Right kidney (tissue), 1 donor: ENCODE measurements around the gene CYP27B1.
"Not testable (repeated sequence)": the region's sequence is repeated elsewhere in the genome, so short reads cannot be mapped to it uniquely, and the experiment has no call there.

Experiments
- DNase-seq: peaks from one replicate; pipeline ENCODE4 v3.0.0-alpha.2; 2016

The CYP27B1 gene

DNA sequence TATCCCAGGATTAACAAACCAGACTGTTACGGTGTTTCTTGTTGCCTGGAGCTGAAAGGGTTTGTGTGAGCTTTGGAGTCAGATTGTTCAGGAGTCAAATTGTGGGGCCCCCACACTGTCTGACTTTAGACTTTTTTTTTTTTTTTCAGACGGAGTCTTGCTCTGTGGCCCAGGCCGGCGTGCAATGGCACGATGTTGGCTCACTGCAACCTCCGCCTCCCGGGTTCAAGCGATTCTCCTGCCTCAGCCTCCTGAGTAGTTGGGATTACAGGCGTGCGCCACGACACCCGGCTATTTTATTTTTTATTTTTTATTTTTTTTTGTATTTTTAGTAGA, 16.6 kb upstream of the CYP27B1 start:
- DNase-seq: no peak

DNA sequence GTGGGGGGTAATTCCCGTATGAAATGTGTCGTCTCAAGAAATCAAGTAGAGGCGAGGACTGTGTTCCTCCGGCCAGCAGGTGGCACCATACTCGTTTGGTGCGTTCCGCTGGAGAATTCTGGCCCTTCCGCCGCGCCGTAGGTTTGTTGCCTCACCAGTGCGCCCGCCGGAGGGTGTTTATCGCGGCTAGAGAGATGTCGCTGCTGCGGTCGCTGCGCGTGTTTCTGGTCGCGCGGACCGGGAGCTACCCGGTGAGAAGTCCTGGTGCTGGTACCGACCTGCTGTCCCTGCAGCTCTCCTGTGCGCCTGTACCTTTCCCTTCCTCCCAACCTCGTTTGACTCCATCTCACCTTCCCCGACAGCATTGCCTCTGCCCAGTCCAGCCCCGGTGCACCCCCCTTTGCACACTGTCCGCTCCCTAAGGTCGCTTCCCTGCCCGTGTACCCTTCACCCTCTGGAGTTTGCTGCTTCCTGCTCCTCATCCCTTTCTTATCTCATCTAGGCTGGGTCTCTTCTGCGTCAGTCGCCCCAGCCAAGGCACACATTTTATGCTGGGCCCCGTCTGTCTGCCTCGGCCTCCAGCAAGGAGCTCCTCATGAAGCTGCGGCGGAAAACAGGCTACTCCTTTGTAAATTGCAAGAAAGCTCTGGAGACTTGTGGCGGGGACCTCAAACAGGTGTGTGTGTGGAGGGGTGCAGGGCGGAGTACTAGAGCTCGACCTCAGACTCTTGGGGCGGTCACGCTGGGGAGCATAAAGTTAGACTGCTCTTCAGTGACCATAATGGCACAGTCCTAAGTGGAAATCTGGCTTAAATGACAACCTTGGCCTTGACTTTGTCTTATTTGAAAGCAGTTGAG, 16.0 kb upstream of the CYP27B1 start, which contains the start of gene TSFM:
TSS of gene TSFM (plus strand) at position 180 of the 858 bp plus-strand sequence. CDS start at position 195, 15 bp downstream.
- DNase-seq: peak; percentile 83

DNA sequence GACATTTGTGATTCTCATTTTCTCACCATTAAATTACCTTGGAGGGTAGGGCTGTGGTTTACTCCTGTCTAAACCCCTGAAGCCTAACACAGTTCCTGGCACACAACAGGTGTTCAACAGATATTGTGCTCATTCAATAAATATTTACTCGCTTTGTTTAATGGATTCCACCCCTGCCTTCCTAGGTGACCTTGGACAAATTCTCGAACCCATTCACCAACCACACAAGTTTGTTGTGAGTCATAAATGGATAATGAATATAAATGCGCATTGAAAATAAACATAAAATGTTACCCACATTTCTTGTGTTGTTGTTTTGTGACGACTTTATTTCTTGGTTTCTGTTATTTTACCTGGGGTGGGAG, 15.3 kb upstream of the CYP27B1 start:
- DNase-seq: no peak

DNA sequence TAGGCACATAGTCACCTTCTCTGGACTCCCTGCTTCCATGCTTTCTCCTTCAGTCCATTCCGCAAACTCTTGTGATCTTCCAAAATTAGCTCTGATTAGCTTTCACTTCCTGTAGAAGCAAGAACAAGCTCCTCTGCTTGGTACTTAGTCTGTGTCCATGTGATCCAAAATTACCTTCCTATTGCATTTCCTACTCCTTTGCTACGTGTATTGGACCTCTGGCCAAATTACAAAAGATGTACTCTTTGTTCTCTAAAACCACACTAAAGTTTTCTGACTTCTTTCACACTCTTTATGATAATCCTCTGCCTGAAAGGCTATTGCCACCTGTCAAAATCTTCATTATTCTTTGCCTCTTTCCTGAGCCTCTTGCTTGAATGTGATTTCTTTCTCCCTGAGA, 14.9 kb upstream of the CYP27B1 start:
- DNase-seq: no peak

DNA sequence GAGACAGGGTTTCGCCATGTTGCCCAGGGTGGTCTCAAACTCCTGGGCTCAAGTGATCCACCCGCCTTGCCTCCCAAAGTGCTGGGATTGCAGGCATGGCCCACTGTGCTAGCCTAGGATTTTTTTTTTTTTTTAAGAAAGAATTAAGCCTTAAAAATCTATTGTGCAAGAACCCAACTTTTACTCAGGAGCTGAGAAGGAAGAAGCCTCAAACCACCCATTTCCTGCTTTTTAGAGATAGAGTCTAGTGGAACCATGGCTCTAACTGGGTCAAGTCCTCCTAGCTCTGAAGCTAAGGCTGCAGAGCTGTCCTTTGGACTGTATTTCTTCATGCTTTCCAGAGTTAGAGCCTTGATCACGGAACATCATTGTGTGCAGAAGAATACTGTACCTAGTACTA, 14.4 kb upstream of the CYP27B1 start:
- DNase-seq: no peak

DNA sequence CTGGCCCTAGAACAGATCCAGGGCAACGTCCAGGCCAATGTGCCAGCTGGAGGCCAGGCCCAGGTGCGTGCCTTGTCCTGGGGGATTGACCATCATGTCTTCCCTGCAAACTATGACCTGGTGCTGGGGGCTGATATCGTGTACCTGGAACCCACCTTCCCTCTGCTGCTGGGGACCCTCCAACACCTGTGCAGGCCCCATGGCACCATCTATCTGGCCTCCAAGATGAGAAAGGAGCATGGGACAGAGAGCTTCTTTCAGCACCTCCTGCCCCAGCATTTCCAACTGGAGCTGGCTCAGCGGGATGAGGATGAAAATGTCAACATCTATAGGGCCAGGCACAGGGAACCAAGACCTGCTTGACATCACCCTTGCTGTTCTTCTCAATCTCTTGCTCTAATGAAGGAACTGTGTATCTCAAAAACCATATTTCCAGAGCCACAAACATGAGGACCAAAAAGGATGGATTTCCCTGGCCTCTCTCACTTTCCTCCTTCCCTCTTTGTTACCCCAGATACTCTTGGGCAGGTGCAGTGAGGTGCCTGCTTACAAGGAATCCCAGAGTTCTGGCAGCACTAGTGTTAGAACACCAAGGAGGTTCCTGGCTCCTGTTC, 13.5 kb upstream of the CYP27B1 start:
- no peak for DNase-seq

DNA sequence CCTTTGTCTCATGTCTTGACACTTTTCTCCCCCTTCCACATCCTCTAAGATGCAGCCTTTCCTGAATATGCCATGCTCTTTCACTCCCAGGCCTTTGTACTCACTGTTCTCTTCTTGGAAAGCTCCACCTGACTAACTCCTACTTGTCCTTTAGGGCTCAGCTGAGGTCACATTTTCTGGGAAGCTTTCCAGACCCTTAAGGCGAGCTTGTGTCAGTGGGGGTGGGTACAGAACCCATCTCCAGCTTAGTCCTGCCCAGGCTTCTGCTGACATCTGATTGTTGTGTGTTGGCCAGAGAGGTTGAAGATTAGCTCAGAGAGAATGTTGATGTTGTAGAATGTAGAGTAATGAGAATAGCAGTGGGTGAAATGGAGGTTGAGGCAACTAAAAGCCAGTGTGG, 12.9 kb upstream of the CYP27B1 start:
- no peak for DNase-seq

DNA sequence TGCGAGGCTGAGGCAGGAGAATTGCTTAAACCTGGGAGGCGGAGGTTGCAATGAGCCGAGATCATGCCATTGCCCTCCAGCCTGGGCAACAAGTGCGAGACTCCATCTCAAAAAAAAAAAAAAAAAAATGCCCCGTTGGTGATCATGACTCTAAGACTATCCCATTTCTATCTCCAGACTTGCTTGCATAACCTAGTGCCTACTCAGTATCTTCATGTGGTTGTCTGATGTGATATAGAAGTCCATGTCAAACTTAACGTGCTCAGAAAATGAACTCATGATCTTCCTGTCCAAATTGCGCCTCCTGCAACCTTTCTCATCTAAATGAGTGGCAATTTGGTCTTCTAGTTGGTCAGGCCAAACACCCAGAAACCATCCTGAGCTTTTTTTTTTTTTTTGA, 11.0 kb upstream of the CYP27B1 start:
- no peak for DNase-seq

DNA sequence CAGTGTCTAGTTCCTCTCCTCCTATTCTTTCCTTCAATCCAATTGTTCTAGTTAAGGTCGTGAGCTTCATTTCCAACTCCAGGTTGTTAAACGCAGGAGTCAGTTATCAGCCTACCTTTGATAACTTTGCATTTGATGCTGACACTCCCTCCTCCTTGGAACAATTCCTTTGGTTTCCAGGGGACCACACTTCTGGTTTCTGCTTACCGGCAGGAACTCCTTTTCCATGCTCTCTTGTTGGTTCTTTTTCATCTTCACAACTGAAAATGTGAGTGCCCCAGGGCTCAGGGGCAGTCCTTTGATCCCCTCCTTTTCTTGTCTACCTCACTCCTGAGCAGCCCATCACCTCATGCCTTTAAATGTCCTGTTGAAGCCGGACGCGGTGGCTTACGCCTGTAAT, 10.5 kb upstream of the CYP27B1 start:
- no peak for DNase-seq

DNA sequence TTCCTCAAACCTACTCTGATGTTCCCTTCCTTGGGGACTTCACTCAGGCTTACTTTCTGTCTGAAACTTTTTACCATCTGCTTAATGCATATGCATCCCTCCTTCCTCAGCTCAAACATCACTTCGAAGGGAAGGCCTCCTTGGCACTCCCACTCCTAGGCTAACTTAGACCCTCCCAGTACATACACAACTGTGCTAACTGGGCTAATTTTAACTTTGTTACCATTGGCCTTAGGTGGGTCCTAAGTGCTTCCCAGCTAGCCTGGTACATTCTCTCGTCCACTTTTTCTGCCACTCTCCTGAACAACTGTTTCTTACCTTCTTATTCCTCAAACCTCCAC, 9.3 kb upstream of the CYP27B1 start:
- no peak for DNase-seq

DNA sequence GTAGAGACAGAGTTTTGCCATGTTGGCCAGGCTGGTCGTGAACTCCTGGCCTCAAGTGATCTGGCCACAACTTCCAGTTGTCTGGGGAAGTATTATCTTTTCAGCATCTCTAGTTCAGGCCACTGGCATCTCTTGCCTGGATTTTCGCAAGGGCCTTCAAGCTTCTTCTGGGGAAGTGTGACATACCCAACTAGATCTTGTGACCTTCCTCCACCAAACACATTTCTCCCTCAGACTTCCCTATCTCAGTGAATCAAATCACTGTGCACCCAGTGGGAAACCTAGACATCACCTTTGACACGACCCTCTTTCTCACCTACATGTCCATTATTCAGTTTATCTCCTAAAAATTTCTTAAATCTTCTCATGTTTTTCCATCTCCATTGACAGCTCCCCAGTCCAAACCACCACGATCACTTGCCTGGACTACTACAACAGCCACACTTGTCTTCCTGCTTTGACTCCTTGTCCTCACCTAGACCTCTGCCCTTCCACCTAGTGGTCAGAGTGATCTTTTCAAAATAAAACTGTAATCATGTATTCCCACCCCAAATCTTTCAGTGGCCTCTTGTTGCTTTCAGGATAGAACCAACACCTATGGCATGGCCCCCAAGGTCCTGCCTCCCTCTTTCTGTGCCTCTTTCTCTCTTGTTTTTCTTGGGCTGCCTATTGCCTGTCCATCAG, 8.8 kb upstream of the CYP27B1 start:
- DNase-seq: no peak

DNA sequence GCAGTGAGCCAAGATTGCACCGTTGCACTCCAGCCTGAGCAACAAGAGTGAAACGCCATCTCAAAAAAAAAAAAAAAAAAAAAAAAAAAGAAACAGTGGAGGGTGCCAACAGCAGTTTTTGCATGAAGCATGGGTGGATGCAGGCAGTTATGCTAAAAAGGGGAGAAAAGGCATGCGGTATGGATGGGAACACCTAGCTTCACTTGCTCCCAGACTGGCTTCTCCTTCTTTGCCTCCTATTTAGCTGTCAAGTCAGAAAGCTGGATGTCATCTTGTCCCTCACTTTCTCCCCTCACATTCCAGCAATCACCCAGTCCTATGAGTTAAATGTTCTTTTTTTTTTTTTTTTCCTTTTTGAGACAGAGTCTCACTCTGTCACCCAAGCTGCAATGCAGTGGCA, 8.2 kb upstream of the CYP27B1 start:
- no peak for DNase-seq

DNA sequence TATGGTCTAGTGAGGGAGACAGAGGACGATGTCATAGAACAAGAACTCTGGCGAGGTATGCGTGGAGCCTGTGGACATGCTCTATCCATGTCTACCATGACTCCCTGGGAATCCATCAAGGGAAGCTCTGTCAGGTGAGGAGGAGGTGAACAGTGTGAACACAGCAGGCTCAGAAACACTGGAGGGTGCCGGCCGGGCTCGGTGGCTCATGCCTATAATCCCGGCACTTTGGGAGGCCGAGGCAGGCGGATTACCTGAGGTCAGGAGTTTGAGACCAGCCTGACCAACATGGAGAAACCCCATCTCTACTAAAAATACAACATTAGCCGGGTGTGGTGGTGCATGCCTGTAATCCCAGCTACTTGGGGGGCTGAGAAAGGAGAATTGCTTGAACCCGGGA, 7.8 kb upstream of the CYP27B1 start:
- DNase-seq: not testable (repeated sequence)

DNA sequence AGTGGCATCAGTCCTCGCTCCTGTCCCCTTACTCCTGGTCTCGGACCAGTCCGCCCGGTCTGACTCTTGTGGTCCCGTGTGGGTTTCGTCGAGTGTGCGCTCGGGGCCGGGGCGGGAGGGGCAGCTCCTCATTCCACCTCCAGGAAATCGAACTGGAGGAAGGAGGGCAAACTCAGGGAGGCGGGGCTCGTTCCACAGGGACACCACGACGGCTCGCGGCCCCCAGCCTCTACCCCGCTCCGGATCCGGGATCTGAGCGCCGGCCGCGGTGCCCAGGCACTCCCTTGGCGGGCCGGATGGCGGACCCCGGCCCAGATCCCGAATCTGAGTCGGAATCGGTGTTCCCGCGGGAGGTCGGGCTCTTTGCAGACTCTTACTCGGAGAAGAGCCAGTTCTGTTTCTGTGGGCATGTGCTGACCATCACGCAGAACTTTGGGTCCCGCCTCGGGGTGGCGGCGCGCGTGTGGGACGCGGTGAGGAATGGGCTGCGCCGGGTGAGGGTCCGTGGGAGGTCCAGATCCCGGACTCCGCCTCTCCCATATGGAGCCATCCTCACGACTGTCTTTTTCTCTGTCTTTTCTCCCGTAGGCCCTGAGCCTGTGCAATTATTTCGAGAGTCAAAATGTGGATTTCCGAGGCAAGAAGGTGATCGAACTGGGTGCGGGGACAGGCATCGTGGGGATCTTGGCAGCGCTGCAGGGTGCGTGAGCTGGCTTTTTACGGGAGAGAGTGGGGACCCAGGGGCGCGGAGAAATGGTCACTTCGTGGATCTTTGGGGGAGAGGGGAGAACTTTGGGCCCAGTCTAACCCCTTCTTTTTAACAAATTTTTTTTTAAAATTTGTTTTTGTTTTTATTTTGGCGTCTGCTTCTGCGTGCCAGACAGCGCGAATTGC, 5.8 kb upstream of the CYP27B1 start, which contains the start of gene EEF1AKMT3:
TSS of gene EEF1AKMT3 (plus strand) at position 186 of the 894 bp plus-strand sequence. CDS start at position 297, 111 bp downstream.
- peak; percentile 85 for DNase-seq

DNA sequence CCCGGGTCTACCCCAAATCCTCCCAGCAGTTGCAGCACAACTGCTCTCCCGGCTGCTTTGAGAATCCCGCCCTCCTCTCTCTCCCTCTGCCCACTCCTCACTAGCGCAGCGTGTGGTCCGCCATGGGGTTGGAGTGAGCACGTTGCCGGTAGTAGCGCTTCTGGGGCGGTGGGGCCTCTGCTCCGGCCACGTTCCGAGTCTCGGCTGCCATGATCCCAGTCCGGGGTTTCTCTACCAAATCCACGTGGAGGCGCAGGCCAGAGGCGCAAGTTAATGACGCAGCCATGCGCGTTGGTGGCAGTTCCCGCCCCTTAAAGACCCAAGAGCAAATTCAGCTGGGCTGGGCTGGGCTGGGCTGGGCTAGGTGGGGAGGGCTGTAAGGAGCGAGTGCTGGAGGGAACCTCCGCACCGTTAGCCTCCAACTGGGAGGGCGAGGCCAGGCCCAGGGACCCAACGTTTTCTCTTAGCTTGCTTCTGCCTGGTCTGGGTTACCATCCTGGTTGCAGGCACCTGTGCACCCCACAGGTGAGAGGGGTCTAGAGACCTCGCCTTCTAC, 5.1 kb upstream of the CYP27B1 start, which contains the start of gene METTL1:
TSS of gene METTL1 (minus strand) at position 233 of the 556 bp plus-strand sequence. CDS start at position 211, 22 bp downstream.
- DNase-seq: peak; percentile 98

DNA sequence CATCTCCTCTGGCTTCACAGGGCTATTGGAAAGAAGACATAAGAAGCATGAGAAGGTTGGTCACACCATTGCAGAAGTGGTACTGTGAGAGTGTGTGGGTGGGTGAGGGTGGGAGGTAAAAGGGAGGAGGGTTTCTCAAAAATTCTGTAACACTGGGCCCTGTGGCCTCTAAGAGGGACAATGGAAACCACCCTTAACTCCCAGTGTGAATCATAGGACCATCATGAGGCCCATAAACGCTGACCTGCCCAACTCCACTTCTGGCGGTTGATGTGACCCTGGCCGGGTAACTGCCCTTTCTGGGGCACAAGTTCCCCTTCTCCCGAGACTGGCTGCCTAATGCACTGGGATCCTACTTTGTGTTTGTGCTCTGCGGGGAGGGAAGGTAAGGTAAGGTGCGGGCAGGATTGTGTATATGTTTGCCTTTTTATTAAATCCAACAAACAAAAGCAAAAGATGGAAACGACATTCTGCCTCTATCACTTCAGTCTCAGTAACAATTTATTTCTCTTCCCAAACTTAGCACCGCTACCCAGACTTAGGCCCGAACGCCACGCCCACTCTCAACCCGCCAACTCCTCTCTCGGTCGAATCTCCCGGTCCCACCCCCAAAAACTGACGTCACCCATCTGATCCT, 4.5 kb upstream of the CYP27B1 start:
- DNase-seq: no peak

DNA sequence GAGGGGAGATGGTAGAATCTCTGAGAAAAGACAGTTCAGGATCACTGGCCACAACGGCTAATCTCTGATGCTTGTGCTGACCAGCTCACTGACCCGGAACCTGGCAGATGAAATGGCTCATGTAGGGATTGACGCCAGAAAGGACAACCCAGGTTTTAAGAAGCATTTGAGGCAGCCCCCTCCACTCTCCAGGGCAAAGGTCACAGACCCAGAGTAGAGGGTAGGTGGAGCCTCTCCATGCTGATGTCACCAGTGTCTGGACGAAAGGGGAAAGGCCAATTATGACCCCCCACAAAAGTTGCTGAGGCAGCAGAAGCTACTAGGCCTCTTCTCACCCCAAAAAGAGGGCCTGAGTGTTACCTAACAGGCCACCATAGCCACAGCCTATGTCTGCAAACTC, 3.9 kb upstream of the CYP27B1 start:
- no peak for DNase-seq

DNA sequence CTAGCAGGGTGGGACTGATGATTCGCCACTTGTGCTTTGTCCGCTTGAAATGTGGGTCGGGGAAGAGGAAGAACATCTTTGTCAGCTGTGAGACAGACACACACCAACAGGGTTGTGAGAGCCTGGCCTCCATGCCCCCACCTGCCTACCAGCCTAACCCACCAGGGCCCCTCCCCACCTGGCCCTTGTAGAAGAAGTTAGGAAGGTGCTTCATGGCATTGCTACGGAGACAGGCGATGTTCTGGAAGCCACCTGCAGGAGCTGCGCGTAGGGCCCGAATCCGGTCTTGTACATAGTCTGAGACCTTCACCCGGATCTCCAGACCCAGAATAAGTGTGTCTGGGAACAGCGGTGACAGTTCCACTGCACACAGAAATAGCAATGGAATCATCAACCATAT, 2.7 kb upstream of the CYP27B1 start:
- no peak for DNase-seq

DNA sequence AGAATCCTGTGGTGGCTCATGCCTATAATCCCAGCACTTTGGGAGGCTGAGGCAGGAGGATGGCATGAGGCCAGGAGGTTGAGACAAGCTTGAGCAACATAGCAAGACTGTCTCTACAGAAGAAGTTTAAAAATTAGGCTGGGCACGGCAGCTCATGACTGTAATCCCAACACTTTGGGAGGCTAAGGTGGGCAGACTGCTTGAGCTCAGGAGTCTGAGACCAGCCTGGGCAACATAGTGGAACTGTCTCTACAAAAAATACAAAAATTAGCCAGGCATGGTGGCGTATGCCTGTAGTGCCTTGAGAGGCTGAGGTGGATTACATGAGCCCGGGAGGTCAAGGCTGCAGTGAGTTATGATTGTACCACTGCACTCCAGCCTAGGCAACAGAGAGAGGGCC, 998 bp upstream of the CYP27B1 start:
- no peak for DNase-seq

DNA sequence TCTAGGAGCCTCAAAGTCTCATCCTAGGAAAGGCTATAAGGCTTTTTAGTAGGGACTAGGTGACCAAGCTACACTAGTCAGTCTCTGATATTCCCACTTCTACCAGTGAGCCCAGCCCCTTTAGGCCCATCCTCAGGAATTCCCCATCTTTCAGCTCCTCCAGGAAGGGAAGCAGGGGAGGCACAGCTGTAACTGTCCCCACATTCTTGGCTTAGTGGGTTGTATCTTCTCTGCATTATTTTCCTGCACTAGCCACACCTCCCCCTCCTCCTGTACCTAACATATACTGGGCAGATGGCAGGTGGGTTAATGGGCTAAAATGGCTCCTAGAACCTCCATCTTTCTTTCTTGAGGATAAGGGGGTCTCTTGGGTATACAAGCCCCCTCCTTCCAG, 424 bp upstream of the CYP27B1 start:
- DNase-seq: no peak

DNA sequence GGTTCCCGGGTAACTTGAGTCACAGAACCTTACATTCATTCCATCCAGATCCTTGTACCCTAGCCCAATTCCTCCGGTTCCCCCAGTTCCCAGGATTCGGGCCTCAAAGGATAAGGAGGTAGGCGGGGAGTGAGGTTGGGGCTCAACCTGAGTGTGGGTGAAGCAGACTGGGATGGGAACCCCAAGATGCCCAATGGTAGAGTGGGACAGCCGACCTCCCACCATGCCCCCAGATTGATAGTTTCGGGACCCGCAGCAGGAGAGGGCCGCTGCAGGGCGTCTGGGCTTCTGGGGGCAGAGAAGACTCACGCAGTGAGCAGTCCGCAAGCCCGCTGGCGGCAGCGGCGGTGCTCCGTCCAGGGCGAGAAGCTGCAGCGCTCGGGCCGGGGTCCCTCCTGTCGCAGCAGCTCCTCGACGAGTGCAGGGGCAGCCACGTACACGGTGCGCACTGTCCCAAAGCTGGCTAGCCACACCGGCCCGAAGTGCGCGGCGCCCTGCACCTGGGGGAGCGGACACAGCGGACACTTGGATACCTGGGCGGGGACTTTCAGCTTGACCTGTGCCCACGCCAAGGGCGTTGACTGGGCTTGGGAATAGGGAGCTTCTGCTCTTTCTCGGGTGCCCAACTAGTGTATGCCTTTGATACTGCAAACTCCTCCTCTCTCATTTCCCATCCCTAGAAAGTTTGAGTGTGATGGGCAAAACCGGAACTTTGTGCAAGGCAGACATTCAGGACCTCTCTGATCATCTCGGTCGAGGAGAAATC, 997 bp downstream of the CYP27B1 start:
- DNase-seq: no peak
